Activated naive CD8-positive, alpha-beta T cell treated with anti-CD3 and anti-CD28 coated beads, Interleukin-2, amount 50 U/mL, for 16 hours (primary cell): ENCODE measurements around the gene SYNJ2.
"Not testable (repeated sequence)": the region's sequence is repeated elsewhere in the genome, so short reads cannot be mapped to it uniquely, and the experiment has no call there.

Source experiments
- DNase-seq: peaks from one replicate; pipeline ENCODE4 v3.0.0-alpha.2; 2020; ENCODE audit warnings: low read depth, low spot score

Gene SYNJ2

DNA sequence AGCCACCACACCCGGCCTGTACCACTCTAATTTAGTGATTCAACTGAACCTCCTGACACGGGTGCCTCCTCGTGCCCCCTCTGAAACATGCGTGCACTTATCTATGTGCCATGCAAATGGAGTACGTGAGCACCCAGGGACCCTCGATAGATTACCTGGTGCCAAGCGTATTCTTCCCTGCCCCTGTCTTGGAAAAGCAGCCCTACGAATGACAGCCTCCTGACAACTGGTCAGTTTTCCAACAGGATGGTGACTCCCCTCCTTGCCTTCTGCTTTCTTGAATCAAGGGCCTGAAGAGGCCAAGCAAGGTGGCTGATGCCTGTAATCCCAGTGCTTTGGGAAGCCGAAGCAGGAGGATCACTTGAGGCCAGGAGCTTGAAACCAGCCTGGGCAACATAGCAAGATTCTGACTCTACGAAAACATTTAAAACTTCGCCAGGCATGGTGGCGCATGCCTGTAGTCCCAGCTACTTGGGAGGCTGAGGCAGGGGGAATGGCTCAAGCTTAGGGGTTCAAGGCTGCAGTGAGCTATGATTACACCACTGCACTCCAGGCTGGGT is 25.4 kb upstream of the SYNJ2 start:
- no peak for DNase-seq

DNA sequence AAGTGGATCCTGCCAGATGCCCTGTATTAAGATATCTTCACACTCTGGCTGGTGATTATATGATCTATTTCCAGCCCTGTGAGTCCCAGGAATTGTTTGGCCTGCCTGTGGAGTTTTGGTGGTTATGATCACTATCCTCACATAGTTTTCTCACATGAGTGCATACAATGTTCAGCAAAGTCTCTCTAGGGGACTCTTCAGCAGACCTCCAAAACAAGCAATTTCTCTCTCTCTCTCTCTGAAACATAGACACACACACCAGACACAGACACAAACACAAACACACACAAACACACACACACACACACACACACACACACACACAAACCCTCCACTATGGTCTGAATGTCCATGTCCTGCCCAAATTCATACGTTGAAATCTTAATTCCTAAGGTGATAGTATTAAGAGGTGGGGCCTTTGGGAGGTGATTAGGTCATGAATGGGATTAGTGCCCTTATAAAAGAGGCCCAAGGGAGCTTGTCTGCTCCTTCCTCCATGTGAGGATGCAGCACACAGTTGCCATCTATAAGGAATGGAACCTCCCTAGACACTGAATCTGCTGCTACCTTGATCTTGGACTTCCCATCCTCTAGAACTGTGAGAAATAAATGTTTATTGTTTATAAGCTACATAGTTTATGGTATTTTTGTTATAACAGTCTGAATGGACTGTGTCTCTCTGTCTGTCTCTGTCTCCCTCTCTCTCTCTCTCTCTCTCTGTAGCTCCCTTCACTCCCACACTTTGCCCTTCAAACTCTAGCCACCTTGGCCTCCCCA is 22.0 kb upstream of the SYNJ2 start:
- no peak for DNase-seq

DNA sequence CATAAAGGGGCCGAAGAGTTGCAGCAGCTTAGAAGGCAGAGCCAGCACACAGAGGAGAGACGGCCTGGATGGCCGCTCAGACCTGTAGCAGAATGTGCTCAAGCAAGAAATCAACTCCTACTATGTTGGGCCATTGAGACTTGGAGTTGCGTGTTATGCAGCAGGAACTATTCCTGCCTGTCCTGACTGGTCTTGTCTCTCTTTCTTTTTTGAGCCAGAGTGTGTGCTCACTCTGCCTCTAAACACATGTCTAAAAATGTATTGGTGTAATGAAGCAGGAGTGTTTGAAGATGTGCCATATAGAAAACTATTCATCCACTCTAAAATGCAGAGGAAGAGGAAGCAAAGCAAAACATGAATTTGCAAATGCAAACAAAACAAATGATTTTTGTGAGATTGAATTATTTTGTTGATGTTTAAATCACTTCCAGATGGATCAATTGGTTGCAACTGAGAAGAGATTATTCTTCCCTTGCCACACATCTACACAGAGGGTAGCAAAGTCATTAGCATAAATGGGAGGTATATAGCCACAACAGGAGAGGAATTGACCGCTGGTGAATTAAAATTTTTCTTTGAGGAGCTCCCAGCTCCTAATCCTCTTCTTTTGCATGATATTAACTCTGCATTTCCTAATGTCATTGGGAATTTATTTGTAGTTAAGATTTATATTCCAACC is 20.4 kb upstream of the SYNJ2 start:
- no peak for DNase-seq

DNA sequence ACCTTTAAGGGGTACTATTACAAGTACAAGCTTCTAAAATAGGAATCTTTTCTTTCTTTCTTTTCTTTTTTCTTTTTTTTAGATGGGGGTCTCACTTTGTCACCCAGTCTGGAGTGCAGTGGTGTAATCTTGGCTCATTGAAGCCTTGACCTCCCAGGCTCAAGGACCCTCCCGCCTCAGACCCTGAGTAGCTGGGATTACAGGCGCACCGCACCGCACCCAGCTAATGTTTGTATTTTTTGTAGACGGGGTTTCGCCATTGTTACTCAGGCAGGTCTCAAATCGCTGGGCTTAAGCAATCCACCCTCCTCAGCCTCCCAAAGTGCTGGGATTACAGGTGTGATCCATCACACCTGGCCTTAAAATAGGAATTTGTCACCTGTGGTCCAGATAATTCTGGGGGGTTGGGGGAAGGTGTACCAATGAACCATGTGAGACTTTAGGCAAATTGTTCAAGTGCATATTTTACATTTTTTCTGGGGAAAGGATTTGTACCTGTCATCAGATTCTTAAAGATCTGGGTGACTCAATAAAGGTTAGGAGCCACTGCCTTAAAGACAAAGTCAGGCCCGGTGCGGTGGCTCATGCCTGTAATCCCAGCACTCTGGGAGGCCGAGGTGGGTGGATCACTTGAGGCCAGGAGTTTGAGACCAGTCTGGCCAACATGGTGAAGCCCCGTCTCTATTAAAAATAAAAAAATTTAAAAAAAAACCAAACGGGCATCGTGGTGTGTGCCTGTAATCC is 19.7 kb upstream of the SYNJ2 start:
- DNase-seq = no peak

DNA sequence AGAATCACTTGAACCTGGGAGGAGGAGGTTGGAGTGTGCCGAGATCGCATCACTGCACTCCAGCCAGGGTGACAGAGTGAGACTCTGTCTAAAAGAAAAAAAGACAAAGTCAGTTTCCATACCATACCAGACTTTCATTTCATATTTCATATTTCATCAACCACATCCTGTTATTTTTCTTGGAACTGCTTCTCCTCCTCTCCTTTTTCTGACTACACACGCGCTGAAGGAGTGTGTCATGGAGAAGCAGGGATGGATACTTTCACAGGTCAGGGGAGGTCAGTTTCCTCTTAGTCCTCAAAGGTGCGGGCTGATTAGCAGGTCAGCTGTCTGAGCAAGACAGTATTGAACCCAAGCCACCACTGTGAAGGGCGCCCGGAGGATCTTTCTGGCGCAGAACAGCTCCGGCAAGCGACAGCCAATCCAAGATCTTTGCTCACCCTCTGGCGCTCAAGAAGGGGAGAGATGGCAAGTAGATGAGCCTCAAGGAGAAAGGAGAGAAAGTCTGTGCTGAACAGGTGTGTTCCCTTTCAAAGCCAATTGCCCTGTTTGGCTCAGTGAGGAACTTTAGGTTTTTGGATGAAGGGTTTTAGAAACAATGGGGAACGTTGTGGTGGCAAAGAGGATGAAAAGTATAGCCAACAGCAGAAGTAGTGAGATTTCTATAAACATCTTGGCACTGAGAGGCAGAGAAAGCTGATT is 18.9 kb upstream of the SYNJ2 start:
- no peak for DNase-seq

DNA sequence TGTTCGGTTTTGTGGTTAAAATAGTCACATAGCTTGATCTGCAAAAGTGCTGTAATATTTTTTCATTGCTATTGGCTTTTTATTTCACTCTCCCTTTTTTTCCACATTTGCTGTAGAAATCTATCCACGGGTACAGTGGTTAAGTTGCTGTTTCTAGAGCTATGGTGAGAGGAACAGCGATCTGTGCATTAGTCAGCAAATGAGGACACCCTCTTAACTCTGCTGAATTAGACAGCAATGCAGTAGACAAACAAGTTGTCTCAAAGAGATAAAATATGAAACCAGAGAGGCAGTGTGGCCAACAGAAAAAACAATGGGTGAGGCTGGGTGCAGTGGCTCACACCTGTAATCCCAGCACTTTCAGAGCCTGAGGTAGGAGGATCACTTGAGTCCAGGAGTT is 17.6 kb upstream of the SYNJ2 start:
- DNase-seq = no peak

DNA sequence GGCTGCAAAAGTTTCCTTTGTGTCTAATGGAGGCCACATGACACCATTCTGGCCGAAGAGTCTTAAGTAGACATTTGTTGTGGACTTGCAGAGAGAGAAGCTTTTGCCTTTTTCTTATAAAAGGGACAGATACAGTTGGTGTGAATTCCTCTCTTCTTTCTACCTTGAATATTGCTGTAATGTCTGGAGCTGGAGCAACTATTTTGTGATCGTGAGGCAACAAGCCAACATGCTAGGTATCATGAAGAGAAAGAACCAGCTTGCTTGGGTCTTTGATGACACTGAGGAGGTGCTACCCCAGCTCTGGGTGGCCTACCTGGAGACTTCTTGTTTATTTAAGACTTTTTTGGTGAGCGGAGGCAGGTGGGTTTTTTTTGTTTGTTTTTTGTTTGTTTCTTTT is 16.3 kb upstream of the SYNJ2 start:
- DNase-seq = no peak

DNA sequence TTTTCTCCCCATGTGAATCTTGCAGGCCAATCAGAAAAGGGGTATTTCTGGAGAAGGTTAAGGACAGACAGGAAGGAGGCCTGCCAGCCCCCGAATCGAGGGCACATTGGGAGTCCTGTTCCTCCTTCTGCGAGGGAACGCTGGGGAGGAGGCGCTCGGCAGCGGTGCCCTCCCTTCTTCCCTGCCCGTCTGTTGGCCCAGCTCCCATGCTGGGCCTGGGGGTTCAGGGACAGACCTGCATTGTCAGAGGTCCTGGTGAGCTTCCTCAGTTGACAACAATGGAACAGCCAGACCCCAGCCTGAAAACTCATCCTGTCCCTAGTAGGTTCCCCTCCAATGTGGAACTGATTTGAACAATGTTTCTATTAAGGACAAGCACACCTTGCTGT is 15.1 kb upstream of the SYNJ2 start:
- no peak for DNase-seq

DNA sequence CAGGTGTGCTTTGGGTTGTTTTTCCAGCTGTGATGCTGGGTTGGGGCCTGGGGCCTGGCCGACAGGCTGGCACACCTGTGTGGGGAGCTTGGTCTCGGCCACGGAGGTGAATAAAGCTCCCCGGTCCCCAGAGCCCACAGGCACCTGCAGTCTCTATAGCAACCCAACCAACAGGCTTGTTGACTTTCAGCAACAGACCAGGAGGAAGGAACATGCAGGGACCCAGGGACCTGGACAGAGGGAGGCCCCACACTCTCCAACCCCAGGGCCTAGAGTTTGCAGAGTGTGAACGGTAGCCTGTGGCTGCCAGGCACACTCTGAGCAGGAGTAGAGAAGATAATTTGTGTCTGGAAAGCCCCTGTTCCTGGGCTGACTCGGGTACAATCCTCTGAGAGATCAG is 14.6 kb upstream of the SYNJ2 start:
- no peak for DNase-seq

DNA sequence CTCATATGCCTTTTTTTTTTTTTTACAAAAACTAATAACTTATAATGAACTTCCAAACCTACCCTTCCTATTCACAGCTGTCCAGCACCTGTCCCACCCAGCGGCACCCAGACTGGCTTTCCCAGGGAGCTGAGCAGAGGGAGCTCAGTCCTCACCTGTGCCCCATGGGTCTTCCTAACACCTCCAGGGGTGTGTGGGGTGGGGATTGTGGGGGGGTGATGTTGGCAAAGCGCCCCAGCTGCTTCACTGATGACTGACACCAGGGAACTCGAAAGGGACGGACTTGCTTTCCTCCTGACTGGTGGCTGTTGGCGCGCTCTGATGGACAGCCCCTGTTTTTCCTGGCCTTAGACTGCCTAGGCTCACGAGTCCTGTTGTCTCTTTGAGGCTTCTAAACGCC is 14.2 kb upstream of the SYNJ2 start:
- no peak for DNase-seq

DNA sequence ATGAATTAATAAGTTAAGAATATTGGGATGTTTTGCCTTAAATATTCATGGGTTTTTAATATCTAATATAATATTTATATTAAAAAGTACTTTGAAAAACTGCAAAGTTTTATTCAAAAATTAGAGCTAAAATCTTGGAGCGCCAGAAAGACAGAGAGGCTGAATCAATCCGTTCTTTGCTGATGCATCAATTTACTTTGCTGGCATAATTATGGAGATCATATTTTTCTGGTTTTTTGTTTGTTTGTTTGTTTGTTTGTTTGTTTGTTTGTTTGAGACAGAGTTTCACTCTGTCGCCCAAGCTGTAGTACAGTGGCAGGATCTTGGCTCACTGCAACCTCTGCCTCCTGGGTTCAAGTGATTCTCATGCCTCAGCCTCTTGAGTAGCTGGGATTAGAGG is 9.5 kb upstream of the SYNJ2 start:
- DNase-seq = not testable (repeated sequence)

DNA sequence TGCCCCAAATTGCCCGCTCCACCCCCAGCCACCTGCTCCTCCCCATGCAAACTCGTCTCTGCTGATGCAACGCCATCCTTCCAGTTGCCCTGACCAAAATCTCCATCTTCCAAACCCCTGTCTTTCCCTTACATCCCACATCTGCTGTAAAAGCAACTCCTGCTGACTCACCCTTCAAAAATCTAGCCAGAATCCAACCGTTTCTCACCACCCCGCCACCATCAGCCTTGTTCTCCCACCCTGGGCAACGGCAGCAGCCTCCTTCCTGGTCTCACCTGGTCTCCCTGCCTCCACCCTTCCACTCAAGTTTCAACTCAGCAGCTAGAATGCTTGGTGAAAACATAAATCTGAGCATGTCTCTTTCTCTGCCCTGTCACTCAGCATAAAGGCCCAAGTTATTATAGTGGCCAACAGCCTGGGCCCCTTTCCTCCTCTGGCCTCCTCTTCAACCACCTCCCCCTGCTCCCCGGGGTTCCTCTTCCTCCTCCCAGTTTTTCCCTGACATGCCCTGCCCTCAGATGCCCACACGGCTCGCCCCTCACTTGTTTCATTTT is 7.2 kb upstream of the SYNJ2 start:
- DNase-seq = no peak

DNA sequence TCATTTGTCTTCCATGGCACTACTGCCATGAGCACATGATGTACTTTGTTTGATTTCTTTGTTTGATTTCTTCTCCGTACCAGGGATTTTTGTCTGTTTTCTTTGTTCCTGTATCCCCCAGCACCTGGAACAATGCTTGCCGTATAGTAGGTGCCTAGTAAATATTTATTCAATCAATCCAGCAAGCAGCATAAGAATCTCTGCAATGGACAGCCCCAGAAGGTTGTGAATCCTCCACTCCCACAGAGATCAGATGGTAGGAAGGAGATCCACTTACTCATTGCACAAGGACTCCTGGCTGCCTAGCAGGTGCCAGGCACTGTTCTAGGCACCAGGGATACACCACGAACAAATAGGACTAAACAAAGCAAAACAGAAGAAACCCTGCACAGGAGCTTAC is 6.7 kb upstream of the SYNJ2 start:
- no peak for DNase-seq

DNA sequence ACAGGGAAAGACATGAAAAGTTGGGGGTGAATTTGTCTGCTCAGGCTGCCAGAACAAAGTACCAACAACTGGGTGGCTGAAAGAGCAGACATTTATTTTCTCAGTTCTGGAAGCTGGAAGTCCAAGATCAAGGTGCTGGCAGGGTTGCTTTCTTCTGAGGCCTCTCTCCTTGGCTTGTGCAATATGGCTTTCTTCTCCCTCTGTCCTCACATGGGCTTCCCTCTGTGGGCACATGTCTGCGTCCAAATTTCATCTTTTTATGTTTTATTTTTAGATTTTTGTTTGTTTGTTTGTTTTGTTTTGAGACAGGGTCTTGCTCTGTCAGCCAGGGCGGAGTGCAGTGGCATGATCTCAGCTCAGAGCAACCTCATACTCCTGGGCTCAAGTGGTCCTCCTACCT is 6.2 kb upstream of the SYNJ2 start:
- DNase-seq = no peak

DNA sequence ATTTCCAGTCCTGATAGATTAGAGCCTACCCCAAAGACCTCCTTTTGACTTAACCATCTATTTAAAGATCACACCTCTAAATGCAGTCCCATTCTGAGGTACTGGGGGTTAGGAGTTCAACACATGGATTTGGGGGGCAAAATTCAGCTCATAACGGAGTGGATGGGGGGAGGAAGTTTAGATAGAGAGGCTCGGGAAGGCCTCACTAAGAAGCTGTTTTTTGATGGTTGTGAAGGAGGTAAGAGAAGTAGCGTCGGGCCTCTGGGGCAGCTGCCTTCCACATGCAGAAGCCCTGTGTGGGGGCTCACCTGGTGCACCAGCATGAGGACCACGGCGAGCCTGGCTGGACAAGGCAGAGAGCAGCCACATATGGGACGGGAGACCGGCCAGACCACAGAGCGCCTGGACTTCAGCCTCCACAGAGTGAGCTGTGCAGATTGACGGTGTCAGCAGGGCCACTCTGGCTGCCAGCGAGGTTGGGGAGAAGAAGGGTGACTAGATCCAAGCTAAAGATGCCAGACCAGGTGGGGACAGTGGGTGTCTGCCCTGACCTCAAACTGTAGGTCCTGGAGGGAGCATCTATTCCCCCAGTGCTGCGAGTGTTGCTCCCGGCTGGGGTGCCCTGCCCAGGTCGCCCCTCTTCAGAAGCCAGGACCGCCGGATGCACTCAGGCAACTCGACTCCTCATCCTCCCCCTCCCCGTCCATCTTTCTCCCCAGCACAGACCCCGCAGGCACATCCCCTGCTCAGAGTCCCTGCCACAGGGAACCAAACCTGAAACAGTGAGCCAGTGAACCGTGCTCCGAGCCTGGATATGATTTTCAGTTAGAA is 5.1 kb upstream of the SYNJ2 start:
- DNase-seq = no peak

DNA sequence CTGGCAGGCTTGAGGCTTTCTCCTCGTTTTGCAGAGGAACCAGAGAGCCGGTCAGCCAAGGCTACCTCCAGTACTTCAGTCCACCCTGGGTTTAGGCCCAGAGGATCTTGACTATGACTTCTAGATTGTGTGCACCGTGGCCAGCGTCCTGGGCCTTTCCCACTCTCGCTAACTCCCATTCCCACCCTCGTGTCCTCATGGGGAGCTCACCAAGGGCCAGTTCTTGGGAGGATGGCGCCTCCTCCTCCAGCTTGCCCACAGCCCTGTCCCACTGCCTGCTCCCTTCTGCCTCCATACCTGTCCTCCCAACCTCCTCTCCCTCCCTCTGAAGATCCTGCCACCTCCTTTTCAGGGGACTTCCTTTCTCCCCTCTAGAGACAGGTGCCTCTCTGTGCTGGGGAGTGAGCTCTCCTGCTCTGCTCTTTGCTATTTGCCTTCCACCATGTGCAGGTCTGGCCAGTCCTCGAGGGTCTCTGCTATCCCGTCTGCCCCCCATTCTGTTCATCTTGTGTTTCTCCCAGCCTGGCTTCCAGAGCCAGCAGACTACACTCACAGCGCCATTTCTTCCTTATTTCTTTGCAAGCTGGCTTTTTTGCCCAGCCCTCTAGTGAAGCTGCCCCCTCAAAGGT is 4.4 kb upstream of the SYNJ2 start:
- DNase-seq = no peak

DNA sequence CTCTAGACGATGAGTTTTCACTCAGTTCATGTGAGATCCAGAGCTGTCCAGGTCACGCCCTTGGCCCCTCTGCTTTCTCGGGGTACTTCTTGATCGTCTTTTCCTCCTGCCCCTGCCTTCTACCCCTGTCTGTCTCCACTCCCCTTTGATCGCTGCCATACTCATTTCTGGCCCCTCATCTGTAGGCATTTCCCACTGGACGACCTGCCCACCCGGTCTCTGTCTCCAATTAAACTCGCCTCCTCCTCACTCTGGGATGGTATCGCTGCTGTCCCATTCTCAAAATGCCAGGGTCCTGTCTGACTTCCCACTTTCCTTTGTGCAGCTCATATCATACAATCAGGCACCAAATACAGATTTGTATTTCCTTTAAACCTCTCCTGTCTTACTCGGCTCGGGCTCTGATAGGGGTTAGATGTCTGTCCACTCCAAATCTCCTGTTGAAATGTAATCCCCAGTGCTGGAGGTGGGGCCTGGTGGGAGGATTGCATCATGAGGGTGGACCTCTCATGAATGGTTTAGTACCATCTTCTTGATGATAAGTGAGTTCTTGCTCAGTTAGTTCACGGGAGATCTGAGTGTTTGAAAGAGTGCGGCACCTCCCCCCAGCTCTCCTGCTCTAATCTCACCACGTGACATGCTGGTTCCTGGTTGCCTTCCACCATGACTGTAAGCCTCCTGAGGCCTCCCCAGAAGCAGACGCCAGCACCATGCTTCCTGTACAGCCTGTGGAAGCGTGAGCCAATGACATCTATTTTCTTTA is 3.5 kb upstream of the SYNJ2 start:
- DNase-seq = no peak

DNA sequence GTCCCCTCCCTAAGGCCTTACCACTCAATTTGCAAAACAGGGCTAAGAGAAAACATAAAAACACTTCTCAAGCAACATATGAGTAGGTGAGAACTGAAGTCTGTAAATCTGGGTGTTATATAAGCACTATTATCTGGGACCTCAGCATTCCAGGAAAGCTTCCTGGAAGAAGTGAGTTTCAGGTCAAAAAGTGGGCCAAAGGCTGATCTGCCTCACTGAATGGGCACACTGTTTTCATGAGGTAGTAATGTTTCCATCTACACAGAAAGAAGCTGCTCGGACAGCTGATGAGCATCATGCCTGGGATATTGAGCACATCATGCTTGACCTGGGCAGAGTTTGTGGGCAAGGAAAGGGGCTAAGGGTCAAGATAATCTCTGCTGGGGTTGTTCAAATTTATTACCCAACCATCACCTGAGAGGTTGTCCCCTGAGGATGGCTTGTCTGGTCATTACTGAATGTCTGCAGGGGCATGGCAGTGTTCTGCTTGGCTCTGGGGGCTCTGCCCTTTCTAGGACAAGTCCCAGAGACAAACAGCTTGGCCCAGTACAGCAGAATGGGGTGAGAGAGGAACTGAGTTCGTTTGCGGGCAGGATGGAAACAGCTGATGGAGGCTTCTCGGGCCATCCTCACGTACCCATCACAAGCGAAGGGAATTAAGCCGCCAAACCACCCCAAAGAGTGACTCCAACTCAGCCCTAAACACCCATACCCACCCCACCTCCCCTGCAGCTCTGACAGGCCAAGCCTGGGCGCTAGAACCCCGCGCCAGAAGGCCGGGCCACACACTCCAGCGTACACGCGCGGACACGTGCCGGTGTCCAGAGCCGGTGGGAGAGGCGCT is 1.2 kb upstream of the SYNJ2 start:
- DNase-seq = no peak

DNA sequence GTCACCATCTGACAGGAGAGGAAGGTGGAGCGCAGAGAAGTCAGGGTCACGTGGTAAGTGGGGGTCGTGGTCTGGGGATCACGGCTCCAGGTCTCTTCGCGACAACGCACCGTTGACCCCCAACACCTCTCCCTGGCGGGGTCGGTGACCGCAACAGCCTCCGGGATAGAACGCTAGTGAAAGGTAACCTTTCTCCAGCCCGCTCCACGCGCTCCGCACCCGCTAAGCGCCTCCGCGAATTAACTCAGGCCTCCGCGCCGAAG is 600 bp upstream of the SYNJ2 start:
- DNase-seq = no peak
